GM19035 (cell line): ENCODE data around the gene SMPDL3A.
"Not testable (repeated sequence)": the region's sequence is repeated elsewhere in the genome, so short reads cannot be mapped to it uniquely, and the experiment has no call there.

Experiments used
- ATAC-seq: cut with Tn5 transposase; IDR thresholded peaks from one replicate; pipeline ENCODE4 v1.9.1; 2021; ENCODE audit not compliant: unreplicated experiment

SMPDL3A gene

DNA sequence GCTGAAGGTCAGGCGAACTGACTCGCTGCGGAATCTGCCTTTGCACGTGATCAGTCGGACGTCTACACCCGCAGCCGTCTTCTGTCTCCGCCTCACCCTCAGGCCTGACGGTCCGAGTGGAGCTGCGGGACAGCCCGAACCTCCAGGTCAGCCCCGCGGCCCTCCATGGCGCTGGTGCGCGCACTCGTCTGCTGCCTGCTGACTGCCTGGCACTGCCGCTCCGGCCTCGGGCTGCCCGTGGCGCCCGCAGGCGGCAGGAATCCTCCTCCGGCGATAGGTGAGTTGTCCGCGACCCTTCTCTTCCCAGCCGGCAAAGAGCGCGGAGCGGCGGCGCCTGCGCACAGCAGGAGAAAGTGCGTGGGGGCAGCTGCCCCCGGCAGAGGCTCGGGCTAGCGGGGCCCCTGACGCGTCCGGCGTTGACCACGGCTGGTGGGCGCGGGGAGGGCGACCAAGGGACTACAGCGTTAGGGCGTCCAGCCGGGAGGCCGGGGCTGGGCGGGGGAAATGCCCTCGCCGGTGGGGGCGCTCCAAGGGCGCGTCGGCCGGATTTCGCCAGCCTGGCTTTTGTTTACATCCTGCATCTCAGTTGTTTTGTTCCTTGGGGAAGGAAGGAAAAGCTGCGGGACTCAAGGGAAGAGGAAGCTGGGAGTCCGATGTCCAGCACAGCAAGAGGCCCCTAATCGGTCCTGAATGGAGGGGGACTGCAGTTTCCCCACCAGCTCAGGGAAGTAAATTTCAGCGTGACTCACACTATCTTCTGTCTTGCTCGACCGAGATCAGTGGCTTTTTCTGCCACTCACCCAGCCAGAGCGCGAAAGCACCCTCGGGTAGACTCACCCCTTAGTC lies at the start of gene SMPDL3A:
TSS of gene SMPDL3A (plus strand) at position 77 of the 846 bp plus-strand sequence. CDS start at position 166, 89 bp downstream.
- peak; percentile 66 for ATAC-seq

DNA sequence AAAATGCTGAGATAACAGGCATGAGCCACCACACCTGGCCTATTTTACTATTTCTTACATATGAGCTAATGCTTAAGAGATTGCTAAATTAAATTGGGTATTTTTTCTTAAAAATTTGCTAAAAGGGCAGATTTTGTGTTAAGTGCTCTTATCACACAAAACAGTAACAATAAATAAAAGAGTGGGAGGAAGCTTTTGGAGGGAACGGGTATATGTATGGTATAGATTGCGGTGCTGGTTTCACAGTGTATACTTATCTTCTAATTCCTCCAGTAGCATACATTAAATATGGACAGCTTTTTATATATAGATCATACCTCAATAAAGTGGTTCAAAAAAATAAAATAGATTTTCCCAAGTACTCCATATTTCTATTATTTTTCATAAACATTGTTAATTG lies 49.0 kb upstream of the SMPDL3A start:
- no peak for ATAC-seq

- ATAC-seq = no peak
Measured at GRCh38 chr6:122740936-122741335, 48.1 kb upstream of the SMPDL3A start.

DNA sequence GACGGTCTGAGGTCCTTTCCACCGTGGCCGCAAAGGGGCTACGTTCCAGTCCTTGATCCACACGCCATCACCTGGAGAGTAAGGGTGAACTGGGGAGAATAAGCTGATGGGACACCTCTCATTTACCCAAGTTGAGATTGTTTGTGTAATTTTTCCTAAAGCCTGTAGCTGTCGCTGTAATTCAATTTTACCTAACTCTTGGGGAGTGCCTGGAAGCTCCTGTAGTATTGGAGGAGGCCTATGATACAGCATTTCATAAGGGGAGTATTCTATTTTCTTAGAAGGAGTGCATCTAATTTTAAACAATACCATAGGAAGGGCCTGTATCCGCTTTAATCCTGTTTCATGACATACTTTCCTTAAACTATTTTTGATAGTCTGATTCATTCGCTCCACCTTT lies 44.8 kb upstream of the SMPDL3A start:
- ATAC-seq = not testable (repeated sequence)

- ATAC-seq = not testable (repeated sequence)
Measured at GRCh38 chr6:122744856-122745255, 44.2 kb upstream of the SMPDL3A start.

- no peak for ATAC-seq
Measured at GRCh38 chr6:122746688-122747087, 42.4 kb upstream of the SMPDL3A start.

DNA sequence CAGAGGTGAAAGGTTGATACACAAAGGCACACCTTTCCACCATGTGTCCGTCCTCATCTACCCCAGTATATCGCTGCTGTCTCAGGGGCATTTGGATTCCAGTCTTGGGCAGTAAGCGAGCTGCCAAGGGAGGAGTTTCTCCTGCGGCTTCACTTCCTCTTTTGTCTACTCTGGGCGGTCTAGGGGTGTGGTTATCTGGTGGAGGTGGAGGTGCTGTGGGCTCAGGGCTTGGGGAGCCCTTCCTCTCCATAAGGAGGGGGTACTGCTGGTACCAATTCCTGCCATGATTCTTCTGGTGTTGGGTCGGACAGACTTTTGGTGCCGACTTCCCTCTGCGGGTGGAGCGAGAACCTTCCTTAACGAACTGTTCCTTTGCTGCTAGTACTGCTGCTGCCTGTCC lies 41.5 kb upstream of the SMPDL3A start:
- ATAC-seq = no peak

DNA sequence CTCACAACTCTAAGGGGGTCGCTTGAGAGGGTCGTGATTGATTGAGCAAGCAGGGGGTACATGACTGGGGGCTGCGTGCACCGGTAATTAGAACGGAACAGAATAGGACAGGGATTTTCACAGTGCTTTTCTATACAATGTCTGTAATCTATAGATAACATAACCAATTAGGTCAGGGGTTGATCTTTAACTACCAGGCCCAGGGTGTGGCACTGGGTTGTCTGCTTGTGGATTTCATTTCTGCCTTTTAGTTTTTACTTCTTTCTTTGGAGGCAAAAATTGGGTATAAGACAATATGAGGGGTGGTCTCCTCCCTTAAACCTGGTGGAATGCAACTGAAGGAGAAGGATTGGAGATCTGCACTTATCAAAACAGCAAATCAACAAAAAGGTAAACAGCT lies 40.1 kb upstream of the SMPDL3A start:
- not testable (repeated sequence) for ATAC-seq

DNA sequence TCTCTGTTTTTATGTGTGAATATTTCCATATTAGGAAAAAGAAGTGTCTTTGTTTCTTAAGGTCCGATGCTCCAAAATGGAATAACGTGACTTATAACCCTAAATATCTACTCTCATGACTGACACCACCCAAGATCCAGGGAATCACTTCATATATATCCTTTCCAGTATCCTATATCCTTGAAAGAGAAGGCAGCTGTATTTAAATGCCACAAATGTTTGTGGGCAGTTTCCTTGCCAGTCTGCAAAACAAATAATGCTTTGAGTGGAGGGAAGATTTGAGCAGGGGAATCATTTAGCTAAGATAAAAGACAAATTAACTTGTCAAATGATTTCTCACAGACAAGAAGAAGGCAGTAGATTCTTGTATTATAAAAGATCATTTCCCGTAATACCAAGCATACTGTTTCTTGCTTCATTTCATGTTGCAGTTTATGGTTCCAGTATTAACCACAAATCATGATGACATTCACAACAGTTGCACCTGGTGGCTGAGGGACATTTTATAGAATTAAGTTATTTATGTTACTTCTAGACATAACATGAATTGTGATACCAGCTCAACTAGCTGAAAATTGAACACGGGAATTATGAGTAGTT lies 39.5 kb upstream of the SMPDL3A start:
- no peak for ATAC-seq

- ATAC-seq = peak; percentile 82
Measured at GRCh38 chr6:122751326-122751725, 37.7 kb upstream of the SMPDL3A start.

DNA sequence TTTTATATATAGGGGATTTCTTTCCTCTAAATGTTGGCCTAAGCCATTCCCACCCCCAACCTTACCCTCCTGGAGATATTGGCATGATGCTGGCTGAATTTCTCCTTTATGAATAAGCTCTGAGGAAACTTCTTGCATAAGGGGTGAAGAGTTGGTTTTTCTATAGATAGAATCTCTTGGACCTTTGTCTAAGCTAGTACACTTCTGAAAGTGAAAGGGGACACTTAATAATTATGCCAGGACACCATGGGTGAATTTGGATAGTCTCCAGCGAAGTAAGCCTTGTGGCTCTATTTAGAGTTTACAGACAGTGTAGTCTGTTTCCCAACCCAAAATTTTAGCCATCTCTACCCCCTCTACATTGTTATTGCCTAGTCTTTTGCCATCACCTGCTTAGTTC lies 36.6 kb upstream of the SMPDL3A start:
- ATAC-seq = no peak

DNA sequence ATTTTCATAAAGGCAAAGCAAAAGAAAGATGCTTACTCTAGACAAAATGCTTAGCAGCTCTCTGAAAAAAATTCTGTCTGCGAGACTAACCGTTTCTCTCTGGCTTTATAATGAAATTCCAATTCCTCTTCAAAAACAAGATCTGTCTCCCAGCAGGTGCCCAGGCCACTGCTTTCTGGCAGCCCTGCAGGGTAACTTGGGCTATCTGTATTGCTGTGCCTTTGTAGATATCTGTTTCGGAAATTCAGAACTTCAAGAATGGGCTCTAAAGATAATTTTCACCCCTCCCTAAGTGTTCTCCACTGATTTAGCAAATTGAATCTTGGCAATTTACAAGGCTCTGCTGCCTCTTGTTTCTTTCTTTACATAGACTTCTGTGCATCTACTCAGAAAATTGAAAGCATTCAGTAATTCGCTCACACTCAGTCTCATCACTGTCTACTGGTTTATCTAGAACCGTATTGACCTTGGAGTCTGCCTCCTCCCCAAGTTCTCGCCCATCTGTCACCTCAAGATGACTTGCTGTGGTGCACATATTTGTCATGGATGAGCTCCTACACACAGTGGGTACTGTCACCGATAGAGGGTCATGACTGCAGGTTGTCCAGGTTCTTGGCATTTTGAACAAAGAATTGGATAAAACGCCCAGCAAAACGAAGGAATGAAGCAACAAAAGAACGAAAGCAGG lies 35.9 kb upstream of the SMPDL3A start:
- ATAC-seq = no peak

GRCh38 chr6:122753688-122754056 lies 35.4 kb upstream of the SMPDL3A start:
- ATAC-seq = no peak

DNA sequence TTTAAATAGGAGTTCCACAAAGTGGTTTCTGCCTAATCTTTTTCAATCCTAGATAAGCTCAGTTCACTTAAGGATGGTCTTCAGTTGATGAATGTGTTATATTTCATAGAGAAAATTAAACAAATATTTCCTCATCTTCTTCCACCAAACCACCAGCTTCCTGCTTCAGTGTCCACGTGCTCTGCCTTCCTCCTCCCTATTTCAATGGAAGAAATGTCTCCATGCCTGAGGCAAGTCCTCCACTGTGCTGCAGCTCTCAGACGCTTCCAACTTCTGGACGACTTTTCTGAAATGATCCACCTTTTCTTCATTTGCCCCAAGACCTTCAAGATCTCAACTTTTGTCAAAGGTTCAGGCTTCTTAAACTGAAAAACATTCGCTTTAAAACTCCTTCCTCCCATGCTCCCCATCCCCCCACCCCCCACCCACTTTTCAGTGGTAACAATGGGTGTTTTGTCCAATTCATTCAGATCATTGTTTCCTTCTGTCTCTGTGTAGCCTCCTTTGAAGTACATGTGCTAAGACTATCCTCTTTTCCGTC lies 34.8 kb upstream of the SMPDL3A start:
- ATAC-seq = no peak

DNA sequence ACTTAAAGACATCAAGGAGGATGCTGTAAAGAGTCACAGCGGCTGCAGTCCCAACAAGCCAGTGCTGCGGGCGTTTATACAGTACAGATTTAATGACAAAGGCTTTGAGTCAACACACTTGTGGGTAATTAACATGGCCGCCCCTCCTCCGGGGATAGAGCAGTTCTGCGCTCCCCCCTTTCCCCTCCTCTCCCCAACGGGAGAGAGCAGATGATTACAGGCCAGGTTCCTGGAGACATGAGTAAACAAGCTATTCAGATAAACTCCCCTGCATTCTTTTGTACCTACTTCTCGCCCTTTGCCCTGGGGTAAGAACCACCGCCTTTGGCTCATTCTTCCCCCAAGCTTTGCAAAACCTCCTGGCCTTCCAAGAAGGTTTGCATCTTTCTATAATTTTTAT lies 33.2 kb upstream of the SMPDL3A start:
- no peak for ATAC-seq

- peak; percentile 96 for ATAC-seq
Measured at GRCh38 chr6:122758927-122759334, 30.1 kb upstream of the SMPDL3A start.

- no peak for ATAC-seq
Measured at GRCh38 chr6:122760330-122760729, 28.7 kb upstream of the SMPDL3A start.

GRCh38 chr6:122766256-122766655 lies 22.8 kb upstream of the SMPDL3A start:
- ATAC-seq = no peak

DNA sequence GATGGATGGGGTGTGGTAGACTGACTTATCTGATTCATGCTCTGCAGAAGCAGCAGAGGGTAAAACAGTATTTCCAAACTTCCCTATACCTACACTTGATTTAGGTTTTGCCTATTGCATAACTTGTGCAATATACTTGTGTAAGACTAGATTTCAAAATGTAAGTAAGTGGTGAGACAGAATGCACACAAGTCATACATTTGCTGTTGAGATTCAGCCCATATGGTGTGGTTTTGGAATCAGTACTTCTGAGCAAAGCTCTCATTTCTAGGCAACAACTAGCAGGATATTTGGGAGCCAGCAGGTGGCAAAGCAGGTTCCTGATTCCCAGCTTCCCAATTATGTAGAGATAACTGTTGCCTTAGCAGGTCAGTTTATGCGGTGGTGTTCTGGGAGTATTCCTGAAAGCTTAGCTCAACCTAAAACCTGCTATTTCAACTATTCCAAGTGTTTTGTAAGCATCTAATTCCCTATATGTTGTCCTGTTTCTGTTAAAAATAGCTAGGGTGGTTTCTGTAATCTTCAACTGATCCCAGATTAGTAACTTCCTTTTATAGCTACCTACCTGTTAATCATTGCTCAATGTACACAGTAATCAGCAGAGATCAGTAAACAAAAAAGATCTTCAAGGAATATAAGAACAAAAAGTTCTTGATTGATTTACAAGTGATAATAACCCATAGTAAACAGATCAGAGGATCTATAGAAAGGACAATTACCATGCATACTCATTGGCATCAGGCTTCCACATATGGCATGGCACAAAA lies 18.0 kb upstream of the SMPDL3A start:
- ATAC-seq = no peak

- no peak for ATAC-seq
Measured at GRCh38 chr6:122772724-122773415, 16.2 kb upstream of the SMPDL3A start.
